Caki2 (cell line): ENCODE results near the gene CAPS. TPM values are rescaled to one million over a fixed set of nuclear protein-coding genes. Genes with fewer than 3 reads are reported as not detected.
A peak's percentile ranks its signal among the peaks of the same experiment; 100 is the strongest.

Experiments
- DNase-seq: peaks from one replicate; pipeline ENCODE4 v3.0.0-alpha.2; 2015; ENCODE audit warnings: low read depth
- in situ Hi-C: cut with HindIII; loops from 2 replicates; pipeline ENCODE4 v1.10.0; 2016; ENCODE audit warnings: low sequenced_read_pairs, low pct_unique_long_range_greater_than_20kb, mixed read lengths
- total RNA-seq: library from RNA; depleted of rRNA; stranded (reverse); fragments of >200 nt; shearing (Covaris generic); gene quantifications from 2 replicates; pipeline ENCODE4 v1.2.3, GENCODE V29; 2014; ENCODE audit warnings: low replicate concordance

CAPS gene
- total RNA-seq, 1 experiment from 2014 or later: 6.1 TPM

DNA sequence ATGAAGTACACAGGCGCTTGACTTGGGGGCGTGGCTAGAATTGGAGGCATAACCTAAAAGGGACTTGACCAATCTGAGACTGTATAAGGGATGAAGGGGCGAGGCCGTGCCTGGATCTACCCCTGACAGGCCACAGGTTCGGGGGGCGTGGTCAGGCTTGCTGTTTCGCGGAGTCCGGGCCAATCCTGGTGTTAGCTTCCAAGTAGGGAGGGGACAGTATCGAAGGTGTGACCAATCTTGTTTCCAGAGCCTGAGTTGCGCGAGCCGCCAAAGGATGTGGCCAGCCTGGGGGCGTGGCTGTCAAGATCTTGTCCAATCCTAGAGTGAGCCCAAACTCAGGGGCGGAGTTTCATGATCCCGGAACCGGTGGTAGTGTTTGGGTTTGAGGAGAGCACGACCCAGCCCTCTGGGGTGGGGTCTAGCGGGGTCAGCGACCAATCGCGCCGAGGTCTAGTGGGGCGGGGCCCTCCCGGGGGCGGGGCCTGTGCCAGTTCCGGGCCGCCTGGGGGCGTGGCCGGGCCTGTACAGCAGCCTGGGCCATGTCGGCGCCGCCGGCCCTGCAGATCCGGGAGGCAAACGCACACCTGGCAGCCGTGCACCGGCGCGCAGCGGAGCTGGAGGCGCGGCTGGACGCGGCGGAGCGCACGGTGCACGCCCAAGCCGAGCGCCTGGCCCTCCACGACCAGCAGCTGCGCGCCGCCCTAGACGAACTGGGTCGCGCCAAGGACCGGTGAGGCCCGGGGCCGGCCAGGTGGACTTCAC lies 9.5 kb upstream of the CAPS start, which contains the start of gene VMAC:
Gene VMAC, plus strand, starts transcription at position 521 of the 762 bp plus-strand sequence. Its CDS starts 19 bp downstream, at position 540.
- peak; percentile 99 for DNase-seq
- in situ Hi-C loops: no loop called here

DNA sequence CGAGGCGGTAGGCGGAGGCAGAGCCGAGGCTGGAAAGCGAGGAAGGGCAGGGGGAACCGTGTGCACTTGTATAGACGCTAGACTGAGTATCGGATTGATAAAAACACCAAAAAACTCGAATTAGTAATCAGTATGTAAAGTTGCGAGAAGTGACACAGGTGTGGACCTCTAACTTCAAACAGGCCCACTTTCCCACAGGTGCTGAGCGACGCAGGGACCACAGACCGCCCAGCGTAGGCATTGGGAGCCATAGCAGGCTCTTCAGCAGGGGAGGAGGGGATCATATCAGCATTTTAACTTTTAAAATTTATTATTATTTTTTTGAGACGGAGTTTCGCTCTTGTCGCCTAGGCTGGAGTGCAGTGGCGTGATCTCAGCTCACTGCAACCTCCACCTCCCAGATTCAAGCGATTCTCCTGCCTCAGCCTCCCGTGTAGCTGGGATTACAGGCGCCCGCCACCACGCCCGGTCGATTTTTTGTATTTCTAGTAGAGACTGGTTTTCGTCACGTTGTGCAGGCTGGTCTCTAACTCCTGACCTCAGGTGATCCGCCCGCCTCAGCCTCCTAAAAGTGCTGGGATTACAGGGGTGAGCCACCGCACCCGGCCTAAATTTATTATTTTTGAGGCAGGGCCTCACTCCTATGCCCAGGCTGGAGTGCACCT lies 8.8 kb upstream of the CAPS start:
- in situ Hi-C loops: no loop called here

DNA sequence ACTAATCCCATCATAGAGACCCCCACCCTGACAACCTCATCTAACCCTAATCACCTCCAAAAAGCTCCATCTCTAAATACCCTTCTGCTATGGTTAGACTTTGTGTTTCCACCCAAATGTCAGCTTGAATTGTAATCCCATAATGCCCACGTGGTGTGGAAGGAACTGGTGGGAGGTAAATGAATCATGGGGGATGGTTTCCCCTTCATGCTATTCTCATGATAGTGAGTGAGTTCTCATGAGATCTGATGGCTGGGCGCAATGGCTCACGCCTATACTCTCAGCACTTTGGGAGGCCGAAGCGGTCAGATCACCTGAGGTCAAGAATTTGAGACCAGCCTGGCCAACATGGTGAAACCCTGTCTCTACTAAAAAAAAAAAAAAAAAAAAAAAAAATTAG lies 6.8 kb upstream of the CAPS start:
- in situ Hi-C loops: no loop called here
- DNase-seq: no peak

More for the DNA sequence above, 8.8 kb upstream of the CAPS start:
- DNase-seq: no peak

DNA sequence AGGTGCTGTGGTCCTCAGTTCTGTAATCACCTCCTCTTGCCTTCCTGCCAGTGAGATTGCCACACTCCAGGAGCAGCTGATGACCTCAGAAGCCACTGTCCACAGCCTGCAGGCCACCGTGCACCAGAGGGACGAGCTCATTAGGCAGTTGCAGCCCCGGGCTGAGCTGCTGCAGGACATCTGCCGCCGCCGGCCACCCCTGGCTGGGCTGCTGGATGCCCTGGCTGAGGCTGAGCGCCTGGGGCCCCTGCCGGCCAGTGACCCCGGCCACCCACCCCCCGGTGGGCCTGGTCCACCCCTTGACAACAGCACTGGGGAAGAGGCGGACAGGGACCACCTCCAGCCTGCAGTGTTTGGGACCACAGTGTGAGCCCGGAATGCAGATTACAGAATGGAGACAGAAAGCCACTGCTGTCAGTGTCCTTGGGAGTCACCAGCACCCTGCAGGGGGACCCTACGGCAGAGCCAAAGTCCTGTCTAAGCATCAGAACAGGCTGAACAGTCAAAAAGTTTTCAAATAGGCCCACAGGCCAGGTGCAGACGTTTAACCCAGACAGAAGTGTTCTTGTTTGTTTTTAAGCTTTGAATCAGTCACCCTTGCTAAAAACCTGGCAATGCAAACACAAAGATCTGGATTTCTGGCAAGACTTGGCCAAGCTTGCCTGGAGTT lies 5.1 kb upstream of the CAPS start:
- in situ Hi-C loops: no loop called here
- DNase-seq: no peak

DNA sequence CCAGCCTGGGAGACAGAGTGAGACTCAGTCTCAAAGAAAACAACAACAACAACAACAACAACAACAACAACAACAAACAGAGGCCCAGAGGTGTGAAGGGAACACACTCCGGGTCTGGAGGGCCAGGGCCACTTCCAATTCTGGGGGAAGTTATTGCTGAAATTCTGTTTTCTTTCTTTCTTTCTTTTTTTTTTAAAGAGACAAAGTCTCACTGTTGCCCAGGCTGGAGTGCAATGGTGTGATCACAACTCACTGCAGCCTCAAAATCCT lies 3.5 kb upstream of the CAPS start:
- in situ Hi-C loops: no loop called here
- DNase-seq: no peak

DNA sequence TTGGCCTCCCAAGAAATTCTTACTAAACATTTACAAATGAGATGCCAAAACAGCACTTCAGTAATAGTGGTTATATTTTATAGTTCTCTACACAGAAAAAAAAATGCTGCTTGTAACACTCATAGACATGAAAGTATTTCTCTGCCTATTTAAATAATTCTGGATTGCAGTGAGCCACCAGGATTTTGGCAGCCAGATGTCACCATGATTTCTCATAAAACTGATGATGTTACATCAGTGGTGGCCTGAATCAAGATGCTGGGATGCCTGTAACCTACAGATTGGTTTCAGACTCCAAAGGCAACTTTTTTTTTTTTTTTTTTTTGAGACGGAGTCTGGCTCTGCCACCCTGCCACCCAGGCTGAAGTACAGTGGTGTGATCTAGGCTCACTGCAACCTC lies 2.7 kb upstream of the CAPS start:
- in situ Hi-C loops: no loop called here
- no peak for DNase-seq

DNA sequence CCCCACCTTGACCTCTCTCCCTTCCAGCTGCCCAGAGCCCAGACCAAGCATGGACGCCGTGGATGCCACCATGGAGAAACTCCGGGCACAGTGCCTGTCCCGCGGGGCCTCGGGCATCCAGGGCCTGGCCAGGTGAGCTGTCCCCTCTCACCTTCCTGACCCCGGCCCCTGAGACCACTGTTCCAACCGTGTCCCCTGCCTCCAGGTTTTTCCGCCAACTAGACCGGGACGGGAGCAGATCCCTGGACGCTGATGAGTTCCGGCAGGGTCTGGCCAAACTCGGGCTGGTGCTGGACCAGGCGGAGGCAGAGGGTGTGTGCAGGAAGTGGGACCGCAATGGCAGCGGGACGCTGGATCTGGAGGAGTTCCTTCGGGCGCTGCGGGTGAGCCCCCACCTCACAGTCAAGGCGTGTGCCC lies 312 bp downstream of the CAPS start:
- no peak for DNase-seq
- in situ Hi-C loops: no loop called here

DNA sequence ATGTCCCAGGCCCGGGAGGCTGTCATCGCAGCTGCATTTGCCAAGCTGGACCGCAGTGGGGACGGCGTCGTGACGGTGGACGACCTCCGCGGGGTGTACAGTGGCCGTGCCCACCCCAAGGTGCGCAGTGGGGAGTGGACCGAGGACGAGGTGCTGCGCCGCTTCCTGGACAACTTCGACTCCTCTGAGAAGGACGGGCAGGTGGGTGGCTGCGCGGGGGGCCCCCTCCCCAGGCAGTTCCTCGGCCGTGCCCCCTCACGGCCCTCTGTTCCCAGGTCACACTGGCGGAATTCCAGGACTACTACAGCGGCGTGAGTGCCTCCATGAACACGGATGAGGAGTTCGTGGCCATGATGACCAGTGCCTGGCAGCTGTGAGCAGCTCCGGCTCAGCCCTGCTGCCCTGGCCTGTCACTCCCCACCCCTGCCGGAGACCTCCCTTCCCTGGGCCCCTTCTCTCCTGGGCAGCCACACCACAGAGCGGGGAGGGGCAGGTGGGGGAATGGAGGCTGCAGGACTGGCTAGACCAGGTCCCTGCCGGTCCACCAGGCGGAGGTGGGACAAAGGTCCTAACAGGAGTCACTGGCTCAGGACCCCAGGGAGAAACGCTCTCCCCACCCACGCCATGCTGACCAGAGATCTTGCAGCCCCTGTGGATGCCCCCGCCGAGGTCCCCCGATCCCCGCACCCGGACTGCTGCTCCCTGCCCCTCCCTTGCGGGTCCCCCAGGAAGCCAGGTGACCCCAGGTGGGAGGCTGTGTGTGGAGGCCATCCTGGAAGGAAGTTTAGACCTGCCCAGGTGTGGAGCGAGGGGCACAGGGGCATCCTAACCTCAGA lies 1.1 kb downstream of the CAPS start:
- DNase-seq: no peak
- in situ Hi-C loops: no loop called here

DNA sequence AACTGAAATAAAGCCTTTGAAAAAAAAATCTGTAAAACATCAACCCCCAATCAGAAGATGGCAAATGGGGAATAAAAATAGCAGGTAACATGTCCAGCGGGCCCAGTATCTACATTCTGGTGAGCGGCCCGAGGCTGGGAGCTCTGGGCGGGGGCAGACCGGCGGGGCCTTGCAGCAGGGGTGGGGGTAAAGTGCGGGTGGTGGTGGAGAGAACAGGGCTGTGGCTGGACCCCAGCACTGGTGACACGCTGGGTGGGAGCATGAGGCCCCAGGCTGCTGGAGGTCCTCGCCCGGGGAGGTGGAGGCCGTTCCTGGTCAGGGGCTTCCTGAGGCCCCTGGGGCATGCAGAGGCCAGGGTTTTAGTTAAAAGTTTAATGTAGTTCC lies 1.7 kb downstream of the CAPS start:
- in situ Hi-C loops: no loop called here
- no peak for DNase-seq

DNA sequence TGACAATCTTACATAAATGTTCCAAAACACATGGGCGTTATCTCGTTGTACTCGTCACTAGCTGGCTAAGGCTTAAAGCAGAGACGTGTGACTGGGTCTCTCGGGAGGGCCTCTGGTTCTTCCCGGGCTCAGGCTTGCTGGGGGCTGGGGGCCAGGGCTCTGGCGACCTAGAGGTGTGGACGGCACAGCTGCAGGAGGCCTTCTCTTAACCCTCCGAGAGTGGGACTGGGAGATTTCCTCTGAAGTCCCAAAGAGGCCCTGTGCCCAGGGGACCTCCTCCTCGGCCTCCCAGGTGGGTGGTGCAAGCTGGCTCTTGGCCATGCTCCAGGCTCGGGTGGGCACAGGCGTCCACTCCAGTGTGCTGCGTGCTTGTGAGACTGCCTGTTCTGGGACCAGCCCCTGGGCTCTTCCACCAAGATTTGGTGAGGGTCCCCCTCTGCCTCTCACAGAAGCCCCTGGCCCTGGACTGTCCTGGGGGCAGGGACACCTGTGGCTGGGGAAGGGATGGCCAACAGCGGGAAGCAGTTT lies 2.2 kb downstream of the CAPS start:
- no peak for DNase-seq
- in situ Hi-C loops: no loop called here

DNA sequence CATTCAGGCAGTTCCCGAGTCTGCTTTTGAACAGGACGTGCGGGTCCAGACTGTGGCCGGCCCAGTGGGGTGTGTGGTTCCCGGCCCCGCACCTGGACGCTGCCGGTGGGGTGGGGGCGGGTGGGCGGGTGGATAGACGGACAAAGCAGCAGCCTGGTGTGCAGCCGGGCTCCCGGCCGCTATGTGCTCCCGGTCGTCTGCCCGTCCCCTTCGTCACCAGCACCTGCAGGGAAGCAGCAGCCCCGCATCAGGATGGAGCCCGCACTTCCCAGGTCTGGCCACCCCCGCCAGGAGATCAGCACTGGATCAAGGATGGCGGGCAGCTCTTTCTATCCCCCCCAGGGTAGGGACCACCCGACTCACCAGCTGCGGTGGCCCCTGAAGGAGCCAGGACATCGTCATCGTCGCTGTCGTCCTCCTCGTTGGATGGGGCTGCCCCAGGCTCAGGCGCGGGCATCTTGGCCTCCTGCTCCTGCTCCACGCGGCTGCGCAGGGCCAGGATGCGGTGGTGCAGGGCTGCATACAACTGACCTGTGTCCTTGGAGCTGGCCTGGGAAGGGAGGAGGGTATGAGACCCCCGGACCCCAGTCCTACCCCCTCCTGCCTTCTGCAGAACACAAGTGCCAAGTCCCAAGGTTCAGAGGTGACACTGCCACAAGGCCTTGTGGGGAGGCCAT lies 3.5 kb downstream of the CAPS start:
- in situ Hi-C loops: no loop called here
- no peak for DNase-seq

DNA sequence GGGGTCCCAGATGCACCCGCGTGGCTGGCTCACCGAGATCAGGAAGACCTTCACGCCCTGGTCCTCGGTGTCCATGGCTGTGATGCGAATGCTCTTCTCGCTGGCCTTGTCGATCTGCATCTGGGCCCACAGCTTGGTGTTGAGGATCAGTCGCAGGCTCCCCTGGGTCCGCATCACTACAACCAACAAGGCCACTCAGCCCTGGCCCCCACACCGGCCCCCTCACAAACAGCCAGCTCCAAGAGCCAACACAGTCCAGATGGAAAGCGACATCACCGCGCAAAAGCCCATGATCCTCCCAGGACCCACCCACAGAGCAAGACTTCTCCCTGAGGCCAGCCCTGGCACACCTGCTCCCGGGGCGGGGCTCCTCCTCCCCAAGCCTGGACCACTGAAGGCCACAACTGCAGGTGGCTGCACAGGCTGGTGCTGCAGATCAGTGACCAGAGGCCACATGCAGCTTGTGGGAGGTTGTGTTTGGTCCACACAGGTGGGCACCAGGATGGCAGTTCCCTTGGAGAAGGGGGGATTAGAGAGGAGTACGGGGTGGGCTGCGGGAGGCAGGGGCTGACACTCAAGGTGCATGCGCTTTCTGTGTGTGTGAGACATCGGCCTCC lies 4.5 kb downstream of the CAPS start:
- in situ Hi-C loops: no loop called here
- no peak for DNase-seq

DNA sequence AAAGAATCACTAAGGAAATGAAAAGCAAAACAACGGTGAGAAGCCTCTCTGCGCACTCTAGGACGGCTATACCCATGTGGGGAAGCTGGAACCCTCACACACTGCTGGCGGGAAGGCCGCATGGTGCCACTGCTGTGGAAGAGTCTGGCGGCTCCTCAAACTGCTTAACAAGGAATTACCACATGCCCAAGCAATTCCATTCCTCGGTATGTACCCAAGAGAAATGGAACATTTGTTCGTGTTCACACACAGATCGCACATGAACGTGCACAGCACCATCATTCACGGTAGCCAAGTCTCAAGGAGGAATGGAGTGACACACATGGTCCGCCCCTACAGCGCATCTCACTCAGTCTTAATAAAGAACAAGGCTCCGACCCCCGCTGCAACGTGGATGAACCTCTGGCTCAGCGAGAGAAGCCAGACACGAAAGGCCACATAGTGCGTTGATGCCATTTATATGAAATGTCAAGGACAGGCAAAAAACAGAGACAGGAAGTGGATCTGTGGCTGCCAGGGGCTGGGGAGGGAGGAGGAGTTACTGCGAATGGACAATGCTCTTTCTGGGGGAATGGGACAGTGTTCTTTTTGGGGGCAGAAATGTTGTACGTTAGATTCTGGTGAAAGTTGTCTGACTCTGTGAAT lies 7.6 kb downstream of the CAPS start:
- no peak for DNase-seq
- in situ Hi-C loops: no loop called here

DNA sequence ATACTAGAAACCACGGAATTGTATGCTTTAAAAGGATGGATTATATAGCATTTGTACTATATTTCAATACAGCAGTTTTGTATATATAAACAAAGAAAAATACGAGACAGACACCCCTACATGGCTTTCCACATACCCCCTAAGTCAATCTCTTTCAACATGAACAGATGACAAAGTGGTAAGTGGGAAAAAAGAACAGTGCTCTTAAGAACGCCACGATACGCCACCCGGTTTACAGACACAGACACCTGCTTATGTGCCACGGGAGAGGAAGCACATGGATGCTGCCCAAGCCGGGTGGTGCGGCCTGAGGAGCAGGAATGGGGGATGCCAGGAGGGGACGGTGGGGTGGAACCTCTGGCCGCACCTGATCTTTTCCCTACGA lies 8.1 kb downstream of the CAPS start:
- in situ Hi-C loops: no loop called here
- DNase-seq: no peak

DNA sequence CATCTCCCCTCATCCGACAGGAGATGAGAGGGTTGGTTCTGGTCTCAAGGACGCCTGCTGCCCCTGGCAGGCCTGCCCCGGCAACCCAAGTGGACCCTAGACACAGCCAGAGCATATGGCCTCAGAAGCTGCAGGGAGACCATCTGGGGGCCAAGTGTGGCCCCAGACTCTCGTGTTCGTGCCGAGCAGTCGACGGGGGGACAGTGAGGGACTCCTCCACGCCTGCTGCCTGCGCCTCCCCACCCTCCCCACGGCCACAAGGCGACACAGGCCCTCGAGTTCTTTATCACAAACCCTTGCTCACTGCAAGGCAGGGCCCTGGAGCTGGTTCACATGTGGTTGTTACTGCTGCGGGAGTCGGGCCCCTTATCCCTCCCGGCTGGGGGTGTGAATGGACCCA lies 9.3 kb downstream of the CAPS start:
- no peak for DNase-seq
- in situ Hi-C loops: no loop called here

DNA sequence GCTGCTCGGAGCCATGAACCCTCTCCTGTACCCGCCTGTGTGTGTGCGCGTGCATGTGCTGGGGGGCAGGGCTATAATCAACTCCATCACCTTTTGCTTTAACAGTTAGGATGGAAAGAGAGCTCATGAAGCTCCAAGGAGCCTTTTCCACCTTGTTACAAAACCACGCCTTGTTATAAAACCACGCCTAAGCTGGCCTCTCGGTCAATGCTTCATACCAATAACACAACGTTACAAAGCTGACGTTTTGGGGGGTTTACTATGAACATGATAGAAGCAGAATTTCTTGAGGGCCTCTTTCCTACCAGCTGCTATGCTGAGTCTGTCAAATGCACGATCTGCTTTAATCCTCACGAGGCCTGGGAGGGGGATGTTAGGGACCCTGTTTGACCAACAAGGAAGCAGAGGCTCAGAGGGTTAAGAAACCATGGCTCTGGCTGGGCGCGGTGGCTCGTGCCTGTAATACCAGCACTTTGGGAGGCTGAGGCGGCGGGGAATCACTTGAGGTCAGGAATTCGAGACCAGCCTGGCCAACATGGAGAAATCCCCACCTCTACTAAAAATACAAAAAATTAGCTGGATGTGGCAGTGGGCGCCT lies 11.9 kb downstream of the CAPS start:
- DNase-seq: no peak
- in situ Hi-C loops: no loop called here
